NCI-H526 (cell line): ENCODE results near the gene DCST2.

Experiments used
- DNase-seq, 2 experiments: peaks; one replicate each; lab custom pipeline; 2025; lab: John Stamatoyannopoulos, UW

The DCST2 gene

DNA sequence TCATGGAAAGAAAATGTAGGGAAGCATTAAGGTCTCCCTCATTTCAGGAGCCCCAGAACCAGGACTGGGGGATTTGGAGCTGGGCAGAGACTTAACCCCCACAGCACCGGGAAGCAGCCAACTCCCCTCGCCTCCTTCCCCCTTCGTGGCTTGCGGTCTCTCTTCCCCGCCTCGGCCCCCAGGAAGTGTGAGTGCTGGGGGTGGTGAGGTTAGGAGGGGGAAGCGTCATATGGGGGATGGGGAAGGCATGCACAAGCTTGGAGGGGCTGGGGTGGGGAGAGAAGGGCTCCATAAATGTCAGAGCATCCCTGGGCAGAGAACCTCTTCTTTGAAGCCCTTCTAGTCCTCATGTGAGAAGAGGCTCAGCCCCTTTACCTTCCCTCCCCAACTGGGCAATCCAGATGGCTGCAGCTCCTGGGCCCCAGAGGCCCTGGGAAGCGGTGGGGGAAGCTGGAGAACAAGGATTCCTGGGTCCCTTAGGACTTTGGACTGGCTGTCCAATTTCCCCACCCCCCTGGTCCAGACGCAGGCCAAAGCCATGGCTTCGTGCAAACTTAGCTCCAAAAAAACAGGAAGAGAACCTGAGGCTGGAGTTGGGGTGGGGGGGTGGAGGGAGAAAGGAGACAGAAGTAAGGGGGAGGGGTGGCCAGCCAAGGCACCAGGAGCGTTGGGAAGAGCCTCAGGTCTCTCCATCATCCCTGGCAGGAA, 23.2 kb downstream of the DCST2 start:
- no peak for DNase-seq

DNA sequence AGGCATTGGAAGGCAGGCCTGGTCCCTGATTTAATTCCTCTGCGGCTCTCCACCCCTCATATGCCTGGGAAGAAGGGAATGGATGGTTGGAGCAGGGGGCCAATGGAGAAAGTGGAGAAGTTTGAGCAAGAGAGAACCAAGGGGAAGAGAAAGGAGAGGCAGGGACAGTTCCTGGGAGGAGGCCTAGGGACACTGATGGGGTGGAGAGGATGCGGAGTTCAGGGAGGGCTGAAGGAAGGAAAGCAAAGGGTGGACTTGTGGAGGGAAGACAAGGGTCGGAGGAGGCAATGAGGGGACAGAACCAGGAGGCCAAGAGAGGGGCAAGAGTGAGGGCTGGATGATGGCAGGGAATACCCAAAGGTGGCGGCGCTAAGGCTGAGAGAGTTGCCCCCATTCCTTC, 23.8 kb downstream of the DCST2 start:
- DNase-seq = no peak

DNA sequence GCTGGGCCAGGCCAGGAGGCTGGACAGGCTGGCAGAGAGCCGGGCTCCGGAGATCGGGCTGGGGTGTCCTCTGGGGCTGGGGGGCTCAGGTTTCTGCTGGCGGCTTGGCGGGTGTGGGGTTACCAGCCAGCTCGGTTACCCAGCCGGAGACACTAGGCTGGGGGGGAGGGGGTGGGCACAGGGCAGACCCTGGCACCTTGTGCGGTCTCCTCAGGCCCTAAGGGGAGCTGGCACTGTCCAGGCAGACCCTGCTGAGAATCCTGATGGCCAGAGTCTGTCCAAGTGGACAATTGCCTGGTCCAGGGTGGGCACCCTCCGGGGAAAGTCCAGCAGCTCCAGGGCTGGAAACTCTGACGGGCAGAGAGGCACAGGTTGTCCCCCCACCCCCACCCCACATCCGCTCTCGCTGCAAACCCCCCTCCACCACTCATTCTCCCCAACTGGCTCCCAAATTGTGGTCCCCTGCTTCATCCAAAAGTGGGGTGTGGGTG, 24.3 kb downstream of the DCST2 start:
- no peak for DNase-seq

DNA sequence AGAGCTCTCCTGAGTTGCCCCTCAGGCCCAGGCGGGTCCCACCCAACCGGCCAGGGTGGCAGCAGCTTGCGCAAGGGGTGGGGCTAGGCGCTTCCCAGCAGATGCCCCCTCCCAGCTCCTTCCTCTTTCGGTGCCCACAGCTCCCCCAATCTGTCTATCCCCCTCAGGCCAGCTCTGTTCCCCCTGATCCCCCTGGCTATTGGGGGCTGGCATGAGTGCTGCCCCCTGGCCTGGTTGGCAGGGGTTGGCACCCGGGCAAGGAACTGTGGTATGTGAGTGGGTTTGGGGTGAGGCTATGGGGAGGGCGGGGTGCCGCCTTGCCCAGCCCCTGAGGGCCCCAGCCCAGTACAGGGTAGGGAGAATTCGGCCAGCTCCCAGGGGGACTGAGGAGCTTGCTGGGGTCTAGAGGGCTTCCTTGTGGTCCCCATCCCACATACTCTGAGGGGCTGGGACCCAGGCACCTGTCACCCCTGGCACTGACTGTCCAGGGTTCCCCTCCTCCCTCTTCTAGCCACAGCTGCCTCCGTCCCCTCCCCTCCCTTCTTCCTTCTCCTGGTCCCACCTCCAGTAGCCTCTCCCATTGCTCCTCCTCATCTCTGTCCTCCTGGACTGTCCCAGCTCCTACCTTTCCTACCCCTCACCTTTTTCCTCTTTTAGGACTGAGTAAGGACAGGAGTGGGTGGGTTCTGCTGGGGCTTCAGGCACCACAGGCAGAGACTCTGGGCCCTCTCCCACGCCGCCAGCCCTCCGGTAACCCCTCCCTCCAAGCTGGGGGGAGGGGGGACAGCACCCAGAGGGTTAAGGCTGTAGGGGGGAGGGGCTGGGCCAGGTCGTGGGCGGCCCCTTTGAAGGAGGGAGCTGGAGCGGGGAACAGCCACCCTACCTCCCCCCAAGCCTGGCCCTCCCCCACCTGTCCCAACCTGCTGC, 25.3 kb downstream of the DCST2 start:
- DNase-seq = no peak

DNA sequence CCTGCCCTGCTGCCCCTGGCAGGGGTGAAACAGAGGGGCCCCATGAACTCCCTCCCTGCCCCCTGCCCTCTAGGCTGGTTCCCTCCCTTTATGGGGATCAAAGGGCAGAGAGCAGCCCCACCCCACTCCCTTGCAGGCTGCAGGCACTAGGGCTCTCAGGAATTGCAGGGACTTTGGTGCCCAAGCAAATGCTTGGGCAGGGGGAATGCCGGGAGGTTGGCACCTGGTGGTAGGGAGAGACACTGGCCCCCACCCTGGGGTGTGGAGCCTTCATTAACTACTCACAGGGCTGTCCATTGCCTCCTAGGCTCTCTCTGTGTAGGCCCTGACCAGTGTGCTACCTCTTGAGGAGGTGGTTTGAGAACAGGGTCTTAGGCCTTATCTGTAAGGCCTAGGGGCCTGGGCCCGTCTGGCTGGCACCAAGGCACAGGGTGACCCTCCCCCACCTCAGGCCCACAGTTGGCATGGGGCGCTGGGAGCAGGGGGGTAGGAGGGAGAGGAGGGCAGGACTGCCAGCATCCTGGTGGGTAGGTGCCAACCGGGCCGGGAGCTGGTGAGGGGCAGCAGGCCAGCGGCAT, 26.2 kb downstream of the DCST2 start:
- DNase-seq = no peak

DNA sequence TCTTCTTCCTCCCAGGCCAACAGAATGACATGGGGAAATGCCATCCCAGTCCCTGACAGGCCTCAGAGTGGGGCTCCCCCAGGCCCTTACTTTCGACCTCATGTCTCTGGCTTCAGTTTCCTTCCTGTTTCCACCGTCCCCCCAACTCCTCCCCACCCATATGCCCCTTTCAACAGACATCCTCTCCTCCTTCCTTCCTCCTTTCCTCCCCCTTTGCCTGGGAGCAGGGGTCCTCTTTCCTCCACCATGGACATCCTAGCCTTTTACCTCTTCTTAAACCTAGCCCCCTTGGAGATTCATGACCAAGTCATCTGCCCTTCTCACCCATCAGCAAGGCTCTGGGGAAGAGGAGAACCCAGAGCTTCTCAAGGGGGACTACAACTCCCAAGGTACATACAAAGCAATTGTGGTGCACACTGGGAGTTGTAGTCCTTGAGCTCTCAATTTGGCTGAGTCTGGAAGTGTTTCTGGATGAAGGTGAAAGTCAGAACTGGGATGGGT, 26.9 kb downstream of the DCST2 start:
- peak in 1 of 2 experiments; percentile 63 for DNase-seq

DNA sequence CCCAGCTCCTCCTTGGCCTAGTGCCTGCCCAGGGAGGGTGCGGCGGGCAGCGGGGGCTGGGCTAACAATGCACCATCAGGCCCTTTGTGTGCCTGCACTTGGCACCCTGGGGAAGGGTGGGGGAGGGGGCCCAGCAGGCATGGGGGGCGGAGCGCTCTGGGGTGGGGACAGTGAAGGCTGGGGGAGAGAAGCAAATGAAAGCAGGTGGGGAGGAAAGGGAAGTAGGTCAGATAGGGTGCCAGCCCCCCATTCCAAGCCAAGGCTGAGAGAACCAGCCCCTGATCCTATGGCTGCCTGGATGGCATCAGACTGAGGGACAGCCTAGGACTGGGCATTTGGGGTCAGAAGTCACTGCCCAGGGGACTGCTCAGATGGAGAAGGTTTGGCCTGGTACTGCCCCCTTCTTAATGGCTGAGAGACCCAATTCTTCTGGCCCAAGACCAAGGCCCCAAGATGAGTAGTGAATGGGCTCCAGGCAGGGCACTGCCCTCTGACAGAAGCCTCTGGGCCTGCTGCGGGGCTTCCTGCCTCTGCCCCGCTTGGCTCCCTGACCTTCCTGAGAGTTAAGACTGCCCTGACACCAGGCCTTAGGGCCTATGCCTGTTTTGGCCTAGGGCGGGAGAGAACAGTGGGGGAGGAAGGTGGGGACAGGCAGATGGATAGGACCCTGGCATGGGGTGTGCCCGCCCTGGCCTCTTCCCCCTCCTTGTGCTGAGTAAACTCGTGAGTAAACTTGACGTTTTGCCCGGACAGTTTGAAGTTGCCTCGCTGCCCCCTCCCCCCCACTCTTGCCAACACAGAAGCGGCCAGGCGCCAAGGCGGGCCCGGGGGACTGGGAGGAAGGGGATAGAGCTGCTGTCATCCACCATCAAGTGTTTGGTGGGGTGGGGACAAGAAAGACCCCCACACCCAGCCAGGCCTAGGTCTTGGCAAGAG, 28.2 kb downstream of the DCST2 start:
- DNase-seq = no peak

DNA sequence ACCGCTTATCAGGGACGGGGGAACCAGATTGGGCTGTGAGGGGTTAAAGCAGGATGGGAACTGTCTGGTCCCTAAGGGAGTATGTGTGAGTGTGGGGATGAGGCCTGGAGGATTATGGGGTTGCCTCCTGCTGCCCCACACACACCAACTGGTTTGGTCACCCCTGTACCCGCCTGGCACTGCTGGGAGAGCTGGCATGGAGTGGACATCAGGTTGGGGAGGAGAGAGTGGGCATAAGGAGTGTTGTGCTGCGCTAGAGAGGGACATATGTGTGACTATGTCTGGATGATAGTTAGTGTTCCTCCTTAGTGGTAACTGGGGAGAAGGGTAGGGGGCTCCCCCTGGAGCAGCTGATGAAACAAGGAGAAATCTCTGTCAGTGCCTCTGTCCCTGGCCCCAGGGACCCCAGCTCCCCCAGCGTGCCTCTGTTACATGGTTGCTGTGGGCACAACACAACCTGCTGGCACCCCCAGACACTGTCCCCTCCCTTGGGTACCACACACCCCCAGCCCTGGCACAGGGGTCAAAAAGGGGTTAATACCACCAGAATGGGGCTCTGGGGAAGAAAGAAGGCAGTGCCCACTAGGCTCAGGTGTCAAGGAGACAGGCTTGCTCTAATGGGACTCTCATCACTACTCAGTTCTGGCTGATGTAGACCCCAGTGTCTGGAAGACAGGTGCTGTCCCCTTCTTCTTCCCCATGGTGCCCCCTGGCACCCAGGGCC, 29.1 kb downstream of the DCST2 start:
- peak in 1 of 2 experiments; percentile 75 for DNase-seq

DNA sequence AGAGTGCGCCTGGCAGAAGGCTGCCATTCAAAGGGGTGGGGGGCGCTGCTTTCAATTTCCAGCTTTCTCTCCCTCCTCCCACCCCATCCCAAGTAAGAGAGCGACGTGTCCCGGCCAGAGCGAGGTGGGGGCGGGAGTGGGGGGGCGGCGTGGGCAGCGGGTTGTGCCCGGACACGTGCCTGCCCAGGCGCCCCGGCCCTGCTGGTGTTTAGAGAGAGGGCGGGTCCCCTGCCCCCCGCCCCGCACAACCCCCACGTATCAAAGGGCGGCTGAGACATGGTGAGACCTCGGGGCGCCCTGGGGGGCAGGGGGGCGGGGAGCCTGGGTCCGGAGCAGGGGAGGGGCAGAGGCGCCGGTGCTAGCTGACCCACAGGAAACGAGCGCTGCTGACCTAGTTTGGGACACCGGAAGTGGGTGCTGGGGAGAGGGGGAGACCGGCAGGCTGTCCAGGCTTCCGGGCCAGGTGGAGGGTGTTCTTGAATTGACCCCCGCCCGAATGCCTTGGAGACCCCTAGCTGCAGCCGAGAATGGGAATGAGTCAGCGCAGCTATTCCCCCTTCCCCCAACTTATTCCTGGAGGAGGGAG, 29.7 kb downstream of the DCST2 start:
- DNase-seq = peak; percentile 48 to 77

DNA sequence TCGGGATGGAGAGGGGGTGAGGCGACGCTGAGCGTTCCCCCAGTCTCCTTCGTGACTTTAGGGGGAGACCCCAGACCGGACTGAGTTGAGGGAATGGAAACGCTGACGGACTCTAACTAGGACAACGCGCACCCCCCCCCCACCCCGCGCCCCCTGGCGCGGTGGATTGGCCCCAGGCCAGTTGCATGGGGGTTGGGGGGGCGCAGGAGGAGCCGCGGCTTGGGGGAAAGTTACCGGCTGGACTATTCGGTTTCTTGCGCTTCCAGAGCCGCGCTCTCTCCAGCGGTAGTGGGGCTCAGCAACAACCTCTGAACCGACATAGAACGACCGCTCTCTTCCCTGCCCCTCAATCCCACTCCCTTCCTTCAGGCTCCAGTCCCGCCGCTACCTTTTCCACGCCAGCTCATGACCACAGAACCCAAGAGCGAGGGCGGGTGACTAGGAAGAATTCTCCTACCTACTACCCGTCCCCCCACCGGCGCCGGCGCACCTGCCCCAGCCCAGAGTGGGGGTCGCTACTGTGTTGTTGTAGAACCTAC, 30.3 kb downstream of the DCST2 start:
- DNase-seq = peak; percentile 63 to 79

DNA sequence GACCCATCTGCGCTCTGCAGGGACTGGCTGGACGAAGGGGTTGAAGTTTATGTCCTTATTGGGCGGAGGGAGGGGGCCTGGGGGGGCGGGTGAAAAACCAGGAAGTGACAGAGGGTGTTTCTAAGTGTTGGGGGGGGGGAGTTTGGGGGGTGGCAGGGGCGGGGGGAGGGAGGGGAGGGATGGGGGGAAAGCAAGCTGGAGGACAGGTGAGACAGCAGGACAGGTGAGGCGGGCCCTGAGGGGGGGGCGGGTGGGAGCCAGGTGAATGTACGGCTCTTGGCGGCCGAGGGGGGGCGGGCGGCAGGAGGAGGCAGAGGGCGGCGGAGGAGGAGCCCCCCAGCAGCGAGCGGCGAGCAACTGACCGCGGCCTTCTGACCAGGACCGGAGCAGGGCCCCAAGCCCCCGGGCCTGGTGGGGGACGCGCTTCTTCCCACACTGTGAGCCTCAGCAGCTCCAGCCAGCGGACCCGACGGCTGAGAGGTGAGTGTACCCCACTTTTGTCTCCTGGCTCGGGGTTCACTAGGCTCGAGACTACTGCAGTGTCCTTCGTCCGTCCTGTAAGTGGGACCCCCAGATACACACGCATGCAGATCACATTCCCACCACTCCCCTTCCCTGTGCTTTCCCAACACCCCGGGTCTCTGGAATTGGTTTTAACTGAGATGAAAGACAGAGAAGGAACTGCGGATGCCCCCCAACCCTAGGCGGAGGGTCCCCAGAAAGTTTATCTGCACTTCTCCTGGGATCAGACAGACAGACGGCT, 30.9 kb downstream of the DCST2 start, which contains the start of gene ZBTB7B:
Gene ZBTB7B (plus strand): TSS at position 339 of the 763 bp plus-strand sequence. CDS start 11,859 bp downstream, outside the sequence.
- DNase-seq = peak; percentile 66 to 79

DNA sequence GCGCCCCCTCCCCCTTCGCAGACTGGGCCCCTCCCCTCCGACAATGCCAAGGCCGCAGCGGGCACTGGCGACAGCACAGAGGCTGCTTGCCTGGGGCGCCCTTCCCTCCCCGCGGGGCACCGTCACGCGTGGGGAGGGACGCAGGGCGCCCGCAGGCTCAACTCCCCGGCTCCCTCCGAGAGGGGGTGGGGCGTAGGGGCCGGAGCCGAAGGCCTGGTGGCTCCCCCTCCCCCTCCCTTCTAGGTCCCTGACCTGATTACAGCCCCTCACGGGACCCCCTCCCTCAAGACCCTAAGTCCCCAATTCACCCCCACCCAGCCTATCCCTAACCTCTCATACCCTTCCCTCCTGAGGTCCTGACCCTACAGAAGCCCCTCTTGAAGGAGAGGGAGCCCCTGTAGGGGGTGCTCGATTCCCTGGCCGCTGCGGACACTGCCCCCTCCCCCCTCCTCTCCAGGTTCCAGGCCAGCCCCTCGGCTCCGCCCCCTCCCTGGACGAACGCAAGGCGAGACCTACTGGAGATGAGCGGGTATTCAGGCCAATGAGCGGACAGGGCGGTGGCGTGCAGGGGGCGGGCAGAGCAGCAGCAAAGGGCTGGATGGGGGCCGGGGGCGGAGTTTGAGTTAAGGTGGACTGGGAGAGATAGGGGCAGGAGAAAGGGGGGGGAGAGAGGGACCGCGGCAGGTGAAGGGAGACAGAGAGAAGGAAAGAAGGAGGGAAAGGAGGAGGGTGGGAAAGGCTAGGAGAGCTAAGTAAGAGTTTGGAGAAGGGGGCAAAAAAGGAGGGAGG, 31.7 kb downstream of the DCST2 start:
- DNase-seq = peak; percentile 100

DNA sequence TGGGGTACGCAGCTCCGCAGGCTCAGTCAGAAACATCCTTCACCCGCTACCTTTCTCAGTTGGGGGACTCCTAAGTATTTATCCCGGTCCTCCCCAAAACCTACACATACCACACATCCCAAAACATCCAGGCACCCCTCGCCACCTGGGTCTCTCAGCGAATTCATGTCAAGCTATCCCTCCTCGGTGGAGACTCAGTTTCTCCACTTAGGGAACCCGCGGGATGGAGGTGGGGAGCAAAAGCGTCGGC, 32.2 kb downstream of the DCST2 start:
- DNase-seq = peak in 1 of 2 experiments; percentile 95

DNA sequence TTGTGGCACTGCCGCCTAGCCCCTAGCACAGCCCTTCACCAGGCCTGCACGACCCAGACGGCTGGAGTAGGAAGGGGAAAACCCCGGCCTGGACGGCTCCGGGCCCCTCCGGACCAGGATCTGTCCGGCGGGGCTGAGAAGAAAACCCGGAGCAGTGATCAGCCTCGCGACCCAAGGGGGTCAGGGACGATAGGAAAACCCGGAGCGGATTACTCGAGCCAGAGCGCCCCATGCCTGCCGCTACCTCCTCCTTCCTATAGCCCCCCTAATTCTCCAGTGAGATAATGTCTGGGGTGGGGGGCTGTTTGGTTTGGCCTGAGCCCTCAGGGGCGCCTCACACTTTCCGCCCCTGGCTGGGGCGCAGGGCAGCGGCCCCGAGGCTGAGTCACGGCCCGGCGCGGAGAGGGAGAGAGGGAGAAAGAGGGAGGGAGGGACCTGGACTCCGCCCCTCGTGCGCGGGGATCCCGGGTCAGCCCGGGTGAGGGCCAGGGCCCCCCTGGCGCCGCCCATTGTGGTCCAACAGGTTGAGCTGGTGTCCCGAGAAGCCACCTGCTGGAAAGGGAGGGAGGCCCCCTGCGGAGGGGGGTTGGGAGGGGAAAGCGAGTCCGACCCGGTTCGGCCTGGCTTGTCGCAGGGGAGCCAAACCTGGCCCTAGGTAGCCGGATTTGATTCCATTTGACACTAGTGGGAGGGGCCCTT, 32.7 kb downstream of the DCST2 start:
- peak; percentile 98 to 100 for DNase-seq

DNA sequence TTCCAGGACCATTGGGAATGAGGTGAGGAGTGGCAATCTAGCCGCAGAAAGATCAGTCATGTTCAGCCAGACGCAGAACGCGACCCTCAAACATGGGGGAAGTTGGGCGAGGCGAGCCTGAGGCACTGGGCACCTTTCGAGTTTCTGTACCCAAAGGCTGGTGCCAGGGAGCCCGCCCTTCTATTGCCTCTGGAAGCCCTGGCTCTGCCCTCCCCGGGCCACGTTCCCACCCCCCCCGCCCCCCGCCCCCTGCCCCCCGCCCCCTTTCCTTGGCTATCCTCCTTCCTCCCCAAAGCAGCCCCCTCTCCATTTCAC, 33.2 kb downstream of the DCST2 start:
- DNase-seq = no peak

DNA sequence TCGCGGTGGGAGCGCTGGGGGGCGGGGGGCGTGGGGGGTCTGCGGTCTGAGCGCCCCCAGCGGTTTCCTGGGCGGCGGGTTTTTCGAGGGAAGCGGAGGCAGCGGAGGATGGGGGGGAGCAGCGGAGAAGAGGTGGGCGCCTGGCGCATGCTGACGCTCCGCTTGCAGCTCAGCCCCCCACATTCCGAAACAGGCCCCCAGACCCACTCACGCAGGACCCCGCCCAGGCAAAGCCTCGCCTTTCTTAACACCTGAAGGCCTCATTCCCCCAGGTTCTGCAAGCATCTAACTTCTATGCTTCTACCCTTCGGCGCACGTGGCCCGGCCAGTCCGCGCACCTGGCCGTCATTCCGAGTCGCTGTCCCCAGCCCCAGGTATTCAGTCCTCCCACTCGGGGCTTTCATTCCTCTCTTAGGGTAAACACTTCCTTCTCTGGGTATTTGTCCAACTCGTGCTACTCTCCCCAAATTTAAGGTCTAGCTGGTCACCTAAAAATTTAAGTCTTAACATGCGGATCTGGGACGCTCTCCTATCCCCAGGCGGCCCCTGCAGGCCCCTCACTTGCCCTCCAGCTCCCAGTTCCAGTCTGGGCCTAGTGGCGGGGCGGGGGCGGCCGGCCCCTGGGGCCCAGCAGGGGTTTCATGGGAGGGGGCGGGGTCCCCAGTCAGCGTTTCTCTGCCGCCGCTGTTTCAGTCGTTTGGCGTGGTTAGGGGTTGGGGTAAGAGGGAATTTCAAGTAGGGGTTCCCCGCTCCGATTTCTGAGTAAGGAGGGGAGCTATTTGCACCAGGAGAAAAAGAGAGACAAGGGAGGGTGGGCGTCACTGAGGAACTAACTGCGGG, 33.8 kb downstream of the DCST2 start:
- peak; percentile 83 to 95 for DNase-seq
